Activated naive CD4-positive, alpha-beta T cell treated with anti-CD3 and anti-CD28 coated beads, Interleukin-2, amount 50 U/mL, for 24 hours (primary cell): Measurements from ENCODE around the gene MAPK7.
A peak's percentile ranks its signal among the peaks of the same experiment; 100 is the strongest.

Experiments
- H3K27ac Mint-ChIP-seq: one replicate; pipeline ENCODE4 v1.8.0; 2021; ENCODE audit warnings: mild to moderate bottlenecking, mixed read lengths
- H3K27me3 Mint-ChIP-seq: one replicate; pipeline ENCODE4 v1.8.0; 2021; ENCODE audit warnings: mixed read lengths
- H3K36me3 Mint-ChIP-seq: one replicate; pipeline ENCODE4 v1.8.0; 2021; ENCODE audit warnings: mixed read lengths
- H3K4me1 Mint-ChIP-seq: one replicate; pipeline ENCODE4 v1.8.0; 2021; ENCODE audit warnings: mixed read lengths
- H3K4me3 Mint-ChIP-seq: one replicate; pipeline ENCODE4 v1.8.0; 2021; ENCODE audit warnings: mild to moderate bottlenecking, mixed read lengths
- H3K9me3 Mint-ChIP-seq: one replicate; pipeline ENCODE4 v1.8.0; 2021; ENCODE audit warnings: mixed read lengths

MAPK7 gene

GRCh38 chr17:19339341-19339815 lies 38.9 kb upstream of the MAPK7 start:
- H3K36me3 Mint-ChIP-seq, result no peaks in the 10 kb centered on the region
- H3K4me1 Mint-ChIP-seq, result no peaks in the 10 kb centered on the region
- no peaks in the 10 kb centered on the region for H3K9me3 Mint-ChIP-seq
- peaks cover 9% of the 10 kb centered on the region for H3K27me3 Mint-ChIP-seq
- no peak overlapping the region for H3K27ac Mint-ChIP-seq
- H3K4me3 Mint-ChIP-seq, result no peak overlapping the region

- no peak overlapping the region for H3K27ac Mint-ChIP-seq
- peaks cover 9% of the 10 kb centered on the region for H3K27me3 Mint-ChIP-seq
- H3K4me3 Mint-ChIP-seq, result no peak overlapping the region
- no peaks in the 10 kb centered on the region for H3K4me1 Mint-ChIP-seq
- no peaks in the 10 kb centered on the region for H3K36me3 Mint-ChIP-seq
- H3K9me3 Mint-ChIP-seq, result no peaks in the 10 kb centered on the region
Observed at GRCh38 chr17:19341211-19341631, 37.1 kb upstream of the MAPK7 start.

- Mint-ChIP-seq H3K4me1 (no peaks in the 10 kb centered on the region), H3K4me3 (no peak overlapping the region), H3K27ac (no peak overlapping the region), H3K36me3 (no peaks in the 10 kb centered on the region), H3K27me3 (peaks cover 9% of the 10 kb centered on the region), H3K9me3 (no peaks in the 10 kb centered on the region)
Observed at GRCh38 chr17:19341641-19342610, 36.4 kb upstream of the MAPK7 start.

GRCh38 chr17:19342611-19343255 lies 35.6 kb upstream of the MAPK7 start:
- Mint-ChIP-seq H3K9me3 (no peaks in the 10 kb centered on the region), H3K4me3 (no peak overlapping the region), H3K4me1 (no peaks in the 10 kb centered on the region), H3K36me3 (no peaks in the 10 kb centered on the region), H3K27me3 (peaks cover 7% of the 10 kb centered on the region), H3K27ac (no peak overlapping the region)

- no peak overlapping the region for H3K4me3 Mint-ChIP-seq
- peaks cover 7% of the 10 kb centered on the region for H3K27me3 Mint-ChIP-seq
- H3K36me3 Mint-ChIP-seq, result no peaks in the 10 kb centered on the region
- no peak overlapping the region for H3K27ac Mint-ChIP-seq
- no peaks in the 10 kb centered on the region for H3K4me1 Mint-ChIP-seq
- H3K9me3 Mint-ChIP-seq, result no peaks in the 10 kb centered on the region
Observed at GRCh38 chr17:19343256-19343630, 35.1 kb upstream of the MAPK7 start.

DNA sequence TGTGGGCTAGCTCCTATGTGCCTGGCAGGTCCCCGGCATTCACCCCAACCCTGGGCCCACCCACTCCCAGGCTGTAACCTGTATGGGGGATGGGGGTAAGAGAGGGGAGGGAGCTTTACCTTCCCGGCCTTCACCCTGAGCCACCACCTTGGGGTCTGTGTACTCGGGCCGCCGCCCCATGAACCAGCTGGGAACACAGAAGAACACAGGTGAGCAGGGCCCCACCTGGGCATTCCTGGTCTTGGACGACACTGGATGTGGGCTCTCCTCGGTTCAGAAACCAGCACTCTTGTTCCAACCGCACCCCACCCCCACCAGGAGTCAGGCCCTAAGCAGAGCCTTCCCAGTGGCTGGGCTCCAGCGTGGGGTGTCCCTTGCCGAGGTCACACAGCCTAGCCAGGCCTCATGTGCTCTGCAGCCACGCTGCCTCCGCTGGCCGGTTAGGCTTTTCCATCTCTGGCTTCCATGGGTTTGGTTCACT lies 34.6 kb upstream of the MAPK7 start:
- no peaks in the 10 kb centered on the region for H3K4me1 Mint-ChIP-seq
- H3K4me3 Mint-ChIP-seq, result no peak overlapping the region
- H3K9me3 Mint-ChIP-seq, result no peaks in the 10 kb centered on the region
- no peaks in the 10 kb centered on the region for H3K36me3 Mint-ChIP-seq
- H3K27me3 Mint-ChIP-seq, result peaks cover 7% of the 10 kb centered on the region
- no peak overlapping the region for H3K27ac Mint-ChIP-seq

GRCh38 chr17:19344311-19345066 lies 33.8 kb upstream of the MAPK7 start:
- Mint-ChIP-seq H3K27me3 (peaks cover 7% of the 10 kb centered on the region), H3K4me3 (no peak overlapping the region), H3K4me1 (no peaks in the 10 kb centered on the region), H3K9me3 (no peaks in the 10 kb centered on the region), H3K36me3 (no peaks in the 10 kb centered on the region), H3K27ac (no peak overlapping the region)

GRCh38 chr17:19345067-19345460 lies 33.2 kb upstream of the MAPK7 start:
- Mint-ChIP-seq H3K27me3 (peaks cover 6% of the 10 kb centered on the region), H3K27ac (no peak overlapping the region), H3K36me3 (no peaks in the 10 kb centered on the region), H3K4me1 (no peaks in the 10 kb centered on the region), H3K4me3 (no peak overlapping the region), H3K9me3 (no peaks in the 10 kb centered on the region)

- Mint-ChIP-seq H3K4me3 (no peak overlapping the region), H3K4me1 (no peaks in the 10 kb centered on the region), H3K27me3 (peaks cover 5% of the 10 kb centered on the region), H3K36me3 (no peaks in the 10 kb centered on the region), H3K9me3 (no peaks in the 10 kb centered on the region), H3K27ac (no peak overlapping the region)
Observed at GRCh38 chr17:19345486-19346350, 32.6 kb upstream of the MAPK7 start.

DNA sequence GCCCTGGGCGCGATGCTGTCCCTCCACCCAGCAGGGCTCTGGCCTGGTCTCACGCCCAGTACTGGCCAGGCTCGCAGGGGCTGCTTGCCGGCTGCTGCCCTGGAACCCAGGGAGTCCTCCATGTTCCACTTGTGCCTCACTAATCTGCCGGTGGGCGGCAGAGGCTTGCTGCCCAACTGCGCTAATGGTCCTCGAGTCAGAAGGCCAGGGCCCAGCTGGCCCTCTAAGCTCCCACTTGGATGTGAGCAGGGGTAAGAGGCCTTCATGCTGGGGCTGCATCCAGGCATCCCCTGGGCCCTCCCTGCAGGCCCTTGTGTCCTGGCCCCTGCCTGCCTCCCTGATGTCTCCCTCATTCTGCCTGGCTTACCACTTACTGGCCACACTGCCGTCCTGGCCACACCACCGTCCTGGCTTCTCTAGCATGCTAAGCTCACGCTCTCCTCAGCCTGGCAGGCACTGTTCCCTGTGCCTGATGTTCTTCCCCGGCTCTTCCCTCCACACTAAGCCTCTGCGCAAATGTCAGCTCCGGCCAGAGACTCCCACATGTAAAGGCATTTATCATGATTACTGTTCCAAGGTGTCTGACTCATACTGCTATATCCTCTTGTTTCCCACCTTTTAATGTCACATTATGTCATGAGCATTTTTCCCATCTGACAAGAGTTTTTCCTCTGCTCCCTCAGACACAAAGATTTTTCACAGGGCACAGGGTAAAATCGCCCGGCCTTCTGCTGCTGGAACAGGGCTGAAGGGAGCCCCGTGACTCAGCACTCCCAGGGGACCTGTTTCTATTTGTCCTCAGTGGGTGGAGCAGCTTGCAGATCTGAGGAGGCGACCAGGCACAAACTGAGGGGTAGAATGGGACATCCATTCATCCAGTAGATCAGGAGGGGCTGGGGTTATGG lies 31.7 kb upstream of the MAPK7 start:
- Mint-ChIP-seq H3K4me1 (no peaks in the 10 kb centered on the region), H3K4me3 (no peak overlapping the region), H3K9me3 (no peaks in the 10 kb centered on the region), H3K36me3 (no peaks in the 10 kb centered on the region), H3K27ac (peak overlapping the region; percentile 6), H3K27me3 (peaks cover under 1% of the 10 kb centered on the region)

- Mint-ChIP-seq H3K27ac (no peak overlapping the region), H3K9me3 (no peaks in the 10 kb centered on the region), H3K4me3 (no peak overlapping the region), H3K27me3 (peaks cover 3% of the 10 kb centered on the region), H3K36me3 (no peaks in the 10 kb centered on the region), H3K4me1 (no peaks in the 10 kb centered on the region)
Observed at GRCh38 chr17:19347323-19348080, 30.8 kb upstream of the MAPK7 start.

GRCh38 chr17:19348081-19348650 lies 30.1 kb upstream of the MAPK7 start:
- Mint-ChIP-seq H3K9me3 (no peaks in the 10 kb centered on the region), H3K27ac (no peak overlapping the region), H3K4me3 (no peak overlapping the region), H3K36me3 (no peaks in the 10 kb centered on the region), H3K4me1 (no peaks in the 10 kb centered on the region), H3K27me3 (peaks cover 3% of the 10 kb centered on the region)

DNA sequence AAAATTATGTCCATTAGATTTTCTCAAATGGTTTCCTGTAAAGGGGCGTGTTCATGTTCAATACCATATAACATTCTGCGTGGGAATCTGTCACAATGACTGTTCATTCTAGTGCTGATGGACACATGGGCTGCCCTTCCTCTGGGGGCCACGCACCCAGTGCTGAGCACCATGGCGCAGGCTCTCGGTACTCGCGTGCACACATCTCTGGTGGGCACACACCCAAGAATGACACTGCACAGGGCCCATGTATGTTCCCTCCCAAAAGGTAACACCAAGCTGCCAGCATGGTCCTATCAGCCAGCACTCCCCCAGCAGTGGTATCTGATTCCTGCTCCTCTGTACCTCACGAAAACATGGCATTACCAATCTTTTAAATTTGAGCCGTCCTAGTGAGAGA lies 29.5 kb upstream of the MAPK7 start:
- H3K4me1 Mint-ChIP-seq, result no peaks in the 10 kb centered on the region
- no peaks in the 10 kb centered on the region for H3K36me3 Mint-ChIP-seq
- H3K9me3 Mint-ChIP-seq, result no peaks in the 10 kb centered on the region
- H3K4me3 Mint-ChIP-seq, result no peak overlapping the region
- peaks cover 3% of the 10 kb centered on the region for H3K27me3 Mint-ChIP-seq
- peak overlapping the region; percentile 35 for H3K27ac Mint-ChIP-seq
